LoVo (cell line): ENCODE data around the gene C20orf202.

Experiments
- DNase-seq: peaks from one replicate; pipeline ENCODE4 v3.0.0-alpha.2; 2016; ENCODE audit warnings: low spot score

Gene C20orf202

GRCh38 chr20:1184638-1185315 lies 18.5 kb upstream of the C20orf202 start, which contains the start of gene TMEM74B:
Gene TMEM74B (minus strand): TSS chr20:1184981. CDS start chr20:1183801, 1,180 bp downstream.
- no peak for DNase-seq

GRCh38 chr20:1185316-1185741 lies 17.9 kb upstream of the C20orf202 start:
- DNase-seq, result peak; percentile 7

- peak; percentile 57 for DNase-seq
These were observed 17.4 kb upstream of the C20orf202 start for GRCh38 chr20:1185790-1186334.

GRCh38 chr20:1186367-1186991 lies 16.8 kb upstream of the C20orf202 start:
- no peak for DNase-seq

- no peak for DNase-seq
These were observed 15.6 kb upstream of the C20orf202 start for GRCh38 chr20:1187605-1188171.

- no peak for DNase-seq
These were observed 14.9 kb upstream of the C20orf202 start for GRCh38 chr20:1188347-1188746.

- no peak for DNase-seq
These were observed 13.4 kb upstream of the C20orf202 start for GRCh38 chr20:1189827-1190226.

GRCh38 chr20:1190847-1191246 lies 12.4 kb upstream of the C20orf202 start:
- DNase-seq, result no peak

- DNase-seq, result no peak
These were observed 12.0 kb upstream of the C20orf202 start for GRCh38 chr20:1191299-1191698.

- no peak for DNase-seq
These were observed 8.0 kb upstream of the C20orf202 start for GRCh38 chr20:1195226-1195625.

GRCh38 chr20:1196634-1197033 lies 6.6 kb upstream of the C20orf202 start:
- no peak for DNase-seq

- DNase-seq, result no peak
These were observed 5.5 kb upstream of the C20orf202 start for GRCh38 chr20:1197801-1198200.

GRCh38 chr20:1198751-1199150 lies 4.5 kb upstream of the C20orf202 start:
- DNase-seq, result no peak

GRCh38 chr20:1199212-1199873 lies 3.9 kb upstream of the C20orf202 start:
- DNase-seq, result no peak

- DNase-seq, result no peak
These were observed 3.3 kb upstream of the C20orf202 start for GRCh38 chr20:1199964-1200363.

GRCh38 chr20:1203630-1204029 lies 376 bp downstream of the C20orf202 start:
- DNase-seq, result no peak

- DNase-seq, result no peak
These were observed 859 bp downstream of the C20orf202 start for GRCh38 chr20:1204113-1204512.

- no peak for DNase-seq
These were observed 1.3 kb downstream of the C20orf202 start for GRCh38 chr20:1204576-1204975.

GRCh38 chr20:1205802-1206201 lies 2.5 kb downstream of the C20orf202 start:
- DNase-seq, result no peak

GRCh38 chr20:1206366-1207148 lies 3.3 kb downstream of the C20orf202 start:
- no peak for DNase-seq

- DNase-seq, result no peak
These were observed 4.1 kb downstream of the C20orf202 start for GRCh38 chr20:1207293-1207878.
